ENCODE results near the gene SLC48A1. TPM values are rescaled to one million over a fixed set of nuclear protein-coding genes. Genes with fewer than 3 reads are reported as not detected.

Gene SLC48A1
- total RNA-seq, 1 donor from 2014 or later = 10.3 TPM

DNA sequence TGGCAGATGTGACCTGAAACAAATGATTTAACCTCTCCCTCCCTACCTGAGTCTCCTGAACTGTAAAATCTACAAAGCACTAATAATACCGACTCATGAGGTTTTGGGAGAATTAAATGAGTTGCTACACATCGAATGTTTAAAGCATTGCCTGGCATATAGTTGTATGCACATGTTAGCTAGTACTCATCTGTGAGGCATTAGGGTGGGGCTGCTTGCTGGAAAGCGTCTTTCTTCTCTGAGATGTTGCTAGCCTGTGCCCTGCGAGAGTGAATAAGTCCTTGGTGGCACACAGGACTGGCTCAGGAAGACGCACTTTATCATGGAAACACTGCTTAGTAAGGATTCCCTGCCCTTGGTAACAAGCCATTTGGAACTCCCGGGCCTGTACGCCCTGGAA, 20.5 kb upstream of the SLC48A1 start:
- peak; percentile 94 for DNase-seq (ENCODE audit: low read depth)
- Histone ChIP-seq H3K4me3 (ENCODE audit: low read depth, low read length) (no peak overlapping the region), H3K36me3 (ENCODE audit: control insufficient read depth, insufficient read depth, low read length) (no peaks in the 10 kb centered on the region), H3K27me3 (ENCODE audit: control insufficient read depth, insufficient read depth, low read length) (no peaks in the 10 kb centered on the region)
- FAIRE-seq = peak; percentile 95
- TF ChIP-seq, protein P1, sequence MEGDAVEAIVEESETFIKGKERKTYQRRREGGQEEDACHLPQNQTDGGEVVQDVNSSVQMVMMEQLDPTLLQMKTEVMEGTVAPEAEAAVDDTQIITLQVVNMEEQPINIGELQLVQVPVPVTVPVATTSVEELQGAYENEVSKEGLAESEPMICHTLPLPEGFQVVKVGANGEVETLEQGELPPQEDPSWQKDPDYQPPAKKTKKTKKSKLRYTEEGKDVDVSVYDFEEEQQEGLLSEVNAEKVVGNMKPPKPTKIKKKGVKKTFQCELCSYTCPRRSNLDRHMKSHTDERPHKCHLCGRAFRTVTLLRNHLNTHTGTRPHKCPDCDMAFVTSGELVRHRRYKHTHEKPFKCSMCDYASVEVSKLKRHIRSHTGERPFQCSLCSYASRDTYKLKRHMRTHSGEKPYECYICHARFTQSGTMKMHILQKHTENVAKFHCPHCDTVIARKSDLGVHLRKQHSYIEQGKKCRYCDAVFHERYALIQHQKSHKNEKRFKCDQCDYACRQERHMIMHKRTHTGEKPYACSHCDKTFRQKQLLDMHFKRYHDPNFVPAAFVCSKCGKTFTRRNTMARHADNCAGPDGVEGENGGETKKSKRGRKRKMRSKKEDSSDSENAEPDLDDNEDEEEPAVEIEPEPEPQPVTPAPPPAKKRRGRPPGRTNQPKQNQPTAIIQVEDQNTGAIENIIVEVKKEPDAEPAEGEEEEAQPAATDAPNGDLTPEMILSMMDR (IDR thresholded peaks at IDR 0.05; ENCODE audit: insufficient read depth, low read length, severe bottlenecking) = no peak

DNA sequence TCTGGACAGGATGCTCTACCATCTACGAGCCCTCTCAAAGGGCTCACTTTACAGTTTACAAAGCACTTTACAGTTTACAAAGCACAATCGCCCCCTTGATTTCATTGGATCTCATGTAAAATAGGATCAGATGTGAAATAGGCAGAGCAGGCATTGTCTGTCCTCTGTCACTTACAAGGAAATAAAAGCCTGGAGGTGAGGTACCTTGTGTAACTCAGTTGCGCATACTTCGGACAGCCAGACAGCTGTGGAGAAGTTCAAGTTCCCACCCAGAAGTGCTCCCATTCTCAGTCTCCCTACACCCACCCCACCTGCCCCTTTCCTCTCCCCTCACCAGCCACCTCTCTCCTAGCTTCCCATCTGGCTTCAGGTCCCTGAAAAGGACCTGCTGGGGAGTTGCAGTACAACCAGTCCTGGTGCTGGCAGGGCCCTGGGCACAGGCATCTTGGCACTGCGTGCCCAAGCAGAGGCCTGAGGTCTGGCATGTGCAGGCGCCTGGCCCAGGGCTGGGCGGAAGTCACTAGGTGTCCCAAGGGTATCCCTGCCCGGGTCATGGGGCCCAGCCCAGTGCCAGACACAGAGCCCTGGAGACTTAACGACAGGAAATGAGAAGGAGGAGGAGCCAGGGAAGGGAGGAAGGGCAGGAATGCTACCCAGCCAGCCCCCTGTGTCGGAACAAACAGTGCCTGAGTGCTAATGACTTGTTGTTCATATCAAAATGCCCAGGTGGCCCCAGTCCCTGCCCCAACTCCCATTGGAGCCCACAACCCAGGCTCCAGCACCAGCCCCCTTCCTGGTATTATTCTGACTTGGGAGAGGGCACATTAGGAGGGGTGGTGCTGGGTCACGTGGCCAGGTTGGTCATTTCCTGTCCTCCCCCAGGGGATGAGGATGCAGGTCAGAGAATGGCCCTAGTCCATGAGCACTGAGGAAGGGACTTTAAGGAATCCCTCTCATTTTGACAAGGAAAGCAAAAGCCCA, 19.7 kb upstream of the SLC48A1 start:
- DNase-seq (ENCODE audit: low read depth) (peak; percentile 64), FAIRE-seq (peak; percentile 32)
- Histone ChIP-seq H3K36me3 (ENCODE audit: control insufficient read depth, insufficient read depth, low read length) (no peaks in the 10 kb centered on the region), H3K27me3 (ENCODE audit: control insufficient read depth, insufficient read depth, low read length) (no peaks in the 10 kb centered on the region), H3K4me3 (ENCODE audit: low read depth, low read length) (no peak overlapping the region)
- TF ChIP-seq, protein P1 (IDR thresholded peaks at IDR 0.05; ENCODE audit: insufficient read depth, low read length, severe bottlenecking) = no peak

DNA sequence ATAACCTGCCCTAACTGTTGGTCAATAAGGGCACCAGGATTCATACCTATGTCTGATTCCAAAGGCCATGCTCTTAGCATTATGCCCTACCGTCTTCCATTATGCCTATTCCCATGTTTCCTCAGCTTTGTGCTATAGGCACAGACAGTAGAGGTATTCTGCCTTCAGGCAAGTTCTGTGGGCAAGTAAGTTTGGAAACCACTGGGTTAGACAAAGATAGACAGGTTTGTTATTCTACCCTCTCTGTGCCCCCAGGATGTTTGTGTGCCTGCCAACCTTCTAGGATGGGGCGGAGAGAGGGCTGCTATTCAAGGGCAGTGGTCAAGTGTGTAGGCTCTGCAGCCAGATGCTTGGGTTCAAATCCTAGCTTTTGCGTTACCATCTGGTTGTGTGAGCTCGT, 18.9 kb upstream of the SLC48A1 start:
- Histone ChIP-seq H3K36me3 (ENCODE audit: control insufficient read depth, insufficient read depth, low read length) (no peaks in the 10 kb centered on the region), H3K4me3 (ENCODE audit: low read depth, low read length) (no peak overlapping the region), H3K27me3 (ENCODE audit: control insufficient read depth, insufficient read depth, low read length) (no peaks in the 10 kb centered on the region)
- TF ChIP-seq, protein P1 (IDR thresholded peaks at IDR 0.05; ENCODE audit: insufficient read depth, low read length, severe bottlenecking) = no peak
- FAIRE-seq (no peak), DNase-seq (ENCODE audit: low read depth) (peak; percentile 55)

DNA sequence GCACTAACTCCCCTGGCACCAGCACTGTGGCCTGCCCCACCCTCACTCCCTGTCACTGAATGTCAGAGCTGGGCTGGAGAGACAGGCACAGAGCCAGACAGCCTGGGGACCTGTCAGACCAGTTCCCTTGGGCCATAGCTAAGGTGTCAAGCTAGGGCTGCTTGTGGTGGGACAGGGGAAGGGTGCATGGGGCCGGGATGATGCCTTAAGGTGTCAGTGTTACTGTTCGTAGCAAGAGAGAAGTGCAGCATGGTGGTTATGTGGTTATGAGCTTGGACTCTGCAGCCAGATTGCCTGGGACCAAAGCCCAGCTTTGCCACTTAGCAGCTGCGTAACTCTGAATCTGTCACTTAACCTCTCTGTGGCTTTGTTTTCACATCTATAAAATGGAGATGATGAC, 18.2 kb upstream of the SLC48A1 start:
- H3K27me3 ChIP-seq (ENCODE audit: control insufficient read depth, insufficient read depth, low read length) = no peaks in the 10 kb centered on the region
- FAIRE-seq (no peak), DNase-seq (ENCODE audit: low read depth) (no peak)
- H3K36me3 ChIP-seq (ENCODE audit: control insufficient read depth, insufficient read depth, low read length) = no peaks in the 10 kb centered on the region
- TF ChIP-seq, protein P1 (IDR thresholded peaks at IDR 0.05; ENCODE audit: insufficient read depth, low read length, severe bottlenecking) = no peak
- H3K4me3 ChIP-seq (ENCODE audit: low read depth, low read length) = no peak overlapping the region

DNA sequence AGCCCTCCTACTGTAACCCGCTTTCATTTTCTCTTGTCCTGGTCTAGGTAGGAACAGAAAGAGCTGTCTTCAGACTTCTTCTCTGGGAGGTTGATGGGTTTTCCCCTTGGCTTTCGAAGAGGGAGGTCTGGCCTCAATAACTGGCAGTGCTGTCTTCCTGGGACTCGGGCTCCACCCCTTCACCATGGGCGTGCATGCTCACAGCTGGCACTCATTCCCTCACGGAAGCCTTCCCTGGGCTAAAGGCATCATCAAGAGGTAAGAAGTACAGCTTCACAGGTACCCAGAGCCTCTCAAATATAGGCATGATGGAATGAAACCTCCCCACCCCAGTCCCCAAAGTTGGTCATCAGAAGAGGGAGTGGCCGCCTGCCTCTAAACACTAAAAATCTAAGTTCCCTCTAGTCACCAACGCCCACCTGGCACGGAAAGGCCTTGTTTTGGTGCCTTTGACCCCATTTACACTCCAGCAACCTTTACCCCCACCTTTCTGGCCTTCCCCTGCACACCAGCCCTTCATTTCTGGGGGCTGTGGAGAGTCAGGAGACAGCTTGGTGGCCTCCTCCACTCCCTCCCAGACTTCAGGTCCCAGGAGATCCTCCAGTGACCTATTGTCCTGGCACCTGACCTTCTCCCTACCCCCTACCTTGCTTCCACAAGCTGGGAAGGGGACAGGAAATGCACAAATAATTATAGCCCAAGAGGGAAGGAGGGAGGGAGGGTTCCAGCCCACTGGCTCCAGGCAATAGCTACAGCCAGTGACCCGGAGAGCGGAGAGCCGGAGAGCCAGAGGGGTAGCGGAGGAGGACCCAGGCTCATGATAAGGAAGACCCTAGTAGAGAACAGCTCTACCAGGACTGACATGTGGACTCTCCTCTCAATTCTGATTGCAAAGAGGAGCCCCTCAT, 17.1 kb upstream of the SLC48A1 start:
- peak; percentile 47 for DNase-seq (ENCODE audit: low read depth)
- no peak for FAIRE-seq
- no peaks in the 10 kb centered on the region for H3K27me3 ChIP-seq (ENCODE audit: control insufficient read depth, insufficient read depth, low read length)
- H3K36me3 ChIP-seq (ENCODE audit: control insufficient read depth, insufficient read depth, low read length) = no peaks in the 10 kb centered on the region
- no peak overlapping the region for H3K4me3 ChIP-seq (ENCODE audit: low read depth, low read length)
- TF ChIP-seq, protein P1 (IDR thresholded peaks at IDR 0.05; ENCODE audit: insufficient read depth, low read length, severe bottlenecking) = no peak

Measured in bronchial epithelial cell (primary cell).